Tibial nerve (tissue), 4 donors: Measurements from ENCODE around the gene LRRC28.

Experiments used
- EP300 ChIP-seq, 2 donors: sonication (generic); formaldehyde crosslinking; IDR thresholded peaks; one replicate each; pipeline ENCODE4 v1.6.1; 2017; ENCODE audit warnings: antibody characterized with exemption in 2 of 2, mild to moderate bottlenecking in 1 of 2
- POLR2A ChIP-seq, 2 donors: fragments of 450-650 bp; IDR thresholded peaks; one replicate each; pipeline ENCODE4 v1.6.1; 2017; ENCODE audit warnings: antibody characterized with exemption in 2 of 2, mild to moderate bottlenecking in 2 of 2, moderate library complexity in 2 of 2
- TF ChIP-seq, protein P1 (sequence below), 5 experiments: fragments of 200-600 bp in 3 of 5; fragments of 450-650 bp in 2 of 5; sonication (generic) in 3 of 5; IDR thresholded peaks; one replicate each; pipeline ENCODE4 v1.5.1; 2016 to 2019; ENCODE audit warnings: antibody characterized with exemption in 5 of 5, mild to moderate bottlenecking in 3 of 5, moderate library complexity in 2 of 5

DNA sequence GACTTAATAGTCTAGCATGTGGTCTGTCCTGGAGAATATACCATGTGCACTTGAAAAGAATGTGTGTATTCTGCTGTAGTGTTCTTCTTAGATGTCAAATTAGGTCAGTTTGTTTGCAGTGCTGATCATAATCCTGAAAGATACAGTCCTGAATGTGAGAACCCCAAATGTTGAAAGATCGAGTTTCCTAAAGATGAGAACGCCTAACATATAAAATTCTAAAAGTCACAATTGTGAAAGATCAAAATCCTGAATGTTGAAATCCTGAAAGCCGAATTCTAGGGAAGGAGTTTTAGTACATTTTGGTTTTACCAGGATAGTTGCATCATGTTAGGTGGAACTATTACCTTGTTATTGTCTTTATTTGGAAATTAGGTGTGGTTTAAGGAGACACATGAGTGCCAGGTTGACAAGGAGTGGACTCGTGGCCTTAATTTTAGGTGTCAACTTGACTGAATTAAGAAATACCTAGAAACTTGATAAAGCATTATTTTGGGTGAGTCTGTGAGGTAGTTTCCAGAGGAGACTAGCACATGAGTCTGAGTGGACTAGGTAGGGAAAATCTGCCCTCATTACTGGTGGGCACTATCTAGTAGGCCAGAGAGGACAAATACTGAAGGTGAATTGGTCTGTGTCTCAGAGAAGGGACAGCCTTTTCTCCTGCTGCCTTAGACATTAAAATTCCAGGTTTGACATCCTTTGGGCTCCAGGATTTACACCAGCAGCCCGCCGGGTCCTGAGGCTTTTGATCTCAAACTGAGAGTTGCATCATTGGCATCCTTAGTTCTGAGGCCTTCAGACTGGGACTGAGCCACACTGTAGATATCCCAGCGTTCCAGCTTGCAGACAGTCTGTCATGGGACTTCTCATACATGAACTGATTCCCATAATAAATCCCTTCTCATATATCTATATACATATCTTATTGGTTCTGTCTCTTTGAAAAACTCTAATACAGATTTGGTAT, 77.1 kb downstream of the LRRC28 start:
- TF ChIP-seq, protein P1, sequence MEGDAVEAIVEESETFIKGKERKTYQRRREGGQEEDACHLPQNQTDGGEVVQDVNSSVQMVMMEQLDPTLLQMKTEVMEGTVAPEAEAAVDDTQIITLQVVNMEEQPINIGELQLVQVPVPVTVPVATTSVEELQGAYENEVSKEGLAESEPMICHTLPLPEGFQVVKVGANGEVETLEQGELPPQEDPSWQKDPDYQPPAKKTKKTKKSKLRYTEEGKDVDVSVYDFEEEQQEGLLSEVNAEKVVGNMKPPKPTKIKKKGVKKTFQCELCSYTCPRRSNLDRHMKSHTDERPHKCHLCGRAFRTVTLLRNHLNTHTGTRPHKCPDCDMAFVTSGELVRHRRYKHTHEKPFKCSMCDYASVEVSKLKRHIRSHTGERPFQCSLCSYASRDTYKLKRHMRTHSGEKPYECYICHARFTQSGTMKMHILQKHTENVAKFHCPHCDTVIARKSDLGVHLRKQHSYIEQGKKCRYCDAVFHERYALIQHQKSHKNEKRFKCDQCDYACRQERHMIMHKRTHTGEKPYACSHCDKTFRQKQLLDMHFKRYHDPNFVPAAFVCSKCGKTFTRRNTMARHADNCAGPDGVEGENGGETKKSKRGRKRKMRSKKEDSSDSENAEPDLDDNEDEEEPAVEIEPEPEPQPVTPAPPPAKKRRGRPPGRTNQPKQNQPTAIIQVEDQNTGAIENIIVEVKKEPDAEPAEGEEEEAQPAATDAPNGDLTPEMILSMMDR (IDR thresholded peaks at IDR 0.05): no peak
- no peak for TF ChIP-seq EP300 (IDR thresholded peaks at IDR 0.05)
- TF ChIP-seq POLR2A (IDR thresholded peaks at IDR 0.05): no peak
